GM21723 (cell line): ENCODE measurements around the gene TAX1BP1.

Source experiments
- ATAC-seq: cut with Tn5 transposase; IDR thresholded peaks from one replicate; pipeline ENCODE4 v1.9.1; 2021; ENCODE audit warnings: mild to moderate bottlenecking, moderate library complexity; ENCODE audit not compliant: unreplicated experiment

TAX1BP1 gene

DNA sequence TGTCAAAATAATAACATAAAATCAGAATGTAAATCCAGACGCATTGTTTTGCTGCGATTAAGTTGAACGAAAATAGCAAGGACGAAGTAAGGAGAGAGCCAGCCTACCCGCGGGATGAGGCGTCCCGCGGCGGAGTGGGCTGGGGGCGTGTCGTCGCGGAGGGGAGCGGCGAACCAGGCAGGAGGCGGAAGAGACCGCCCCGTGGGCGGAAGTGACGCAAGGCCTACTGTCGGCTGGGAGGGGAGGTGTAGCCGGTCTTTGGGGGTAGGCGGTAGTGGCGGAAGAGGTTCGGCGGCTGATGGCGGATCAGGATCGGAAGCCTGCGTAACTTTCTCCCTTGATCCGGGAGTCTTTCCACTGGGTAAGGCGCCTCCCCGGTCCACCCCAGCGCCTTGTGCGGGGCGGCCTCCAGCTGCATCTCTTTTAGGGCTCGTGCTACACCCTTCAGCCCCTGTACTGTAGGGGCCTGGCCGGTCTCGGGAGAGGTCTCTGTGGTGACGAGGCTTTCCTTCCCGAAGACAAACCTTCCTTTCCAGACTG lies at the start of gene TAX1BP1:
Gene TAX1BP1 (plus strand): TSS at position 254 of the 540 bp plus-strand sequence. CDS start 8,363 bp downstream, outside the sequence.
- peak; percentile 95 for ATAC-seq

DNA sequence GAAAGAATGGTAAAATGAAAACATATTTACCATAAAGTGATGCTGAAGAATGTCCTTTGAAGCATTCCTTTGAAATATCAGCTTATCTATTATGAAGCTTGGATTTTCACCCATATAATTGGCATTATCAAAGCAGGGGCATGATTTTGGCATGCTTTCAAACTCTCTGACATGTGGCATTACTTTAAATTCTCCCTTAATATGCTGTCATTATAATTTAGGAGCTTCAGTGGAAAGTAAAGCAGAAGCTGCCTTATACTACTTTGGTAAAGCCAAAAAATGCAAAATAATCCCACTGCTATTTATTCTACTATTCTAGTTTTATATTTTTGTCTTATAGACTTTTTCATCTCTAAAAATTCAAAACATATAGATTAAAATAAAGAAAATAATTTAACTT lies 49.3 kb upstream of the TAX1BP1 start:
- no peak for ATAC-seq

DNA sequence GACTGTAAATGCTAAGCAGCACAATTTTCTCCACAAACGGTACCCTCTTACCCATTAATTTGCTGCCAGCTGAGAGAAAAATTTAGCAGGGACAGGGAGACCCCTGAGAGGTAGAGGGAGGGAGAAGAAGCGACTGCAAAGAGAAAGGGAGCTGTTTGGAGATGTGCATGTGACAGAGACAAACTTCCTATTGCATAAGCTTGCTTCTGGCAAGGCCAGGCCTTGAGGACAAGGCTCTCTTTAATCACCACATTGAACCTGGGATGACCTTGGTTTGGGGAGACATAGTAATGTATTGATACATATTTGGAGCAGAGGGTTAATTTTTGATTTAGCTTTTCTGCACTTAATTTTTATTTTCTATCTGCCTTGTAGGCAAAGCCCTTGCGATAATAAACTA lies 46.2 kb upstream of the TAX1BP1 start:
- no peak for ATAC-seq

DNA sequence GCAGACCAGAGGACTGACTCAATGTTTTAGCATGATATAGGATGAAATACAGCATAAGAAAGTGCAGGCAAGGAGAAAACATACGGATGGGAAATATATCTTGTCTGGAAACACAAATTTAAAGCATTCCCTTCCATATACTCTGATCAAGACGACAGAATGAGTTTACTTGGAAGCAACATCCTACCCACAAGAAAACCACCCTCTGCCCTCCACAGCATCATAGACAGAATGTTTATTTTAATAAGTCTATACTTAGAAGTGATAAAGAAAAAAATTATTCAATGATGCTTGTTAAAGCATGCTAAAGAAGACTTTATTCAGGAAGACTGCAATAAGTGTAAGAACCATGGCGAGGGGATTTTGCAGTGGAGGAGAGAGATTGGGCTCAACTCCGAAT lies 44.9 kb upstream of the TAX1BP1 start:
- no peak for ATAC-seq

DNA sequence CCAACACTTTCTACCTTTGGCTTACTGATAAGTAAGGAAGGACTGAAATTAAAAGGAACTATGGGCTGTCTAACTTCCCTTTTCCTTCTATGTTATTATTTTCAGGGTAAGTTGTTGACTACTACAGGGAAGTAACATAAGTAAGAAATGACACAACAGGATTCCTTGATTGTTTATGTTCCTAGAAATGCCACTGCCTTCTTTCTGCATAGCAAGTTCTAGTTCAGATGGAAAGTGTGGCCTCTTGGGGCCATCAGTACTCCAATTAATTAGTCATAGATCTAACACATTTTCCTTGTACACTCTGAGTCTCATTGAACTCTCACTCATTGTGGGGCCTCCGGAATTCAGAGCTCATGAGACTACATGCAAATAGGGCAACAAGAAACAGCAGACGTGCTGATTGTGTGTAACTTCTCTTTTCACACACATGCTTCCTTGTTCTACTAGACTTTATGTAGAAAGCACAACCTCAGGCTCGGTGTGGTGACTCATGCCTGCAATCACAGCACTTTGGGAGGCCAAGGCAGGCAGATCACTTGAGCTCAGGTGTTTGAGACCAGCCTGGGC lies 42.0 kb upstream of the TAX1BP1 start:
- peak; percentile 90 for ATAC-seq

DNA sequence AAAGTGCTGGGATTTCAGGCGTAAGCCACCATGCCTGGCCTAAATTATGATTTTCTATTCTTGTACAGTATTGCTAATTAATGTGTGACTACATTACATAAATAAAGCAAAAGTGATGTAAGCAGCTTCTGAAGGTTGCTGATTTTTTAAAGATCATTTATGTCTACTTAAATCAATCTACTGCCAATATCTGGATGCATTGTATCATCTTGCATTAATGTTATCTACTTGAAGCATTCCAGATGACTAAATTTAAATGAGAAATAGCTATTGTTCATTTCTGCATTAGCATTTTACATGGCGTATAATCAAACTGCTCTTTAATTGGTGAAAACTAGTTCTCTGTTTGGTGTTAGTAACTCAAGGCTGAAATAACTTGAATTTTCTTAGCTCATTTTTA lies 40.2 kb upstream of the TAX1BP1 start:
- no peak for ATAC-seq

DNA sequence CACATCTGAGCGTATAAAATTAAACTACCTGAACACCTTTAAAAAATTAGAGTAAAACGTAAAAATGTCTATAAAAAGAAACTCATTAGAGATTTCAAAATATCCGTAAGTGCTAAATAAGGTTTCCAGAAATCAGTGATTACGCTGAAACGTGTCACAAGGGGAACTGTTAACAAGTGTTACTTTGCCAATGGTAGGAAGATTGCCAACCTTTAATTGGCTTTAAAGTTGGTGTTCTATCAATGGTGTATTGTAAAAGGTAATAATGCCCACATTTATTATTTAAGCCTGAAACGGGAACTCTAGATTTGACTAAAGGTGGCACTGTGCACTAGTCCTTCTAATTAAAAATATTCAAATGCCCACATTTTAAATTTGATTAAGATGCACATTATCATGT lies 39.5 kb upstream of the TAX1BP1 start:
- ATAC-seq: no peak

DNA sequence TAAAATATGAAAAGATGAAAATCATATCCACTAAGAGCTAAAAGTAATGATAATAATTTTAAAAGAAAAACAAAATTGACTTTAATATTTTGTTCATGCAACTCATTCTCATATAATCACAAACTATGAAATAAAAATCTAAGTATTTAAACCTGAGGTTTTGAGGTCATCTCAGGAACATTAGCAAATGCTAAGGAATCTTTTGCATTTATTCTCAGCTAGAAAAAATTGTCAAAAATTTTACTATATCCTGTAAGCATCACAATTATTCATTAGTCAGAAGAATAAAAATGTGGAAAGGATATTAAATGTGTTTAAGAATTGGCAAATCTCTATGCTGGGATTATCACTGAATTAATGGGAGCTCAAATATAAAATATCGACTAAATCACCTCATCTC lies 36.8 kb upstream of the TAX1BP1 start:
- ATAC-seq: no peak

DNA sequence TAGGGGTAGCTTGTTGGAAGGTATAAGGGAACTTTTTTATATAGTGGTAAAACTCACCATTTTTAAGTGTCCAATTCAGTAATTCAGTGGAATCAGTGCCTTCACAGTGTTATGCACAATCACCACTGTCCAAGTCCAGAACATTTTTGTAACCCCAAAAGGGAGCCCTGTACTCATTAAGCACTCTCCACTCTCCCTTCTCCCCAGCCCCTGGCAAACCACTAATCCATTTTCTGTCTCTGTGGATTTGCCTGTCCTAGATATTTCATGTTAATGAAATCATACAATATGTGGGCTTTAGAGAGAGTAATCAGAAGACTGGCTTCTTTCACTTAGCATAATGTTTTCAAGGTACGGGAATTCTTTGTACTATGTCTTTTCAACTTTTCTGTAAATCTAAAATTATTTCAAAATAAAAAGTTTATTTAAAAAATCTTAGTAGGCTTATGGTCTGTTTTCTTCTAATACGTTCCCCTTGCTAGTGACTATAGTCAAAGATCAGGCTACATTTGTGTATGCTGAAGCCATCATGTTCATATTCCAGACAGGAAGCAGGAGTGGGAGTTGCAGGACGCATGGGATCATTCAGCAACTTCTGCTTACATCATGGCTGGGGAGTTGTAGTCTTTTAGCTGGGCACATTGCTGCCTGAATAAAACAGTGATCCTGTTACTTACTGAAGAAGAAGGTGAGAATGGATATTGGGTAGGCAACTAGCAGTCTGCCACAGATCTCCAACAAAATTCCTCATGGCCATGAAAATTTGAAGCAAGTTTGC lies 35.4 kb upstream of the TAX1BP1 start:
- no peak for ATAC-seq

DNA sequence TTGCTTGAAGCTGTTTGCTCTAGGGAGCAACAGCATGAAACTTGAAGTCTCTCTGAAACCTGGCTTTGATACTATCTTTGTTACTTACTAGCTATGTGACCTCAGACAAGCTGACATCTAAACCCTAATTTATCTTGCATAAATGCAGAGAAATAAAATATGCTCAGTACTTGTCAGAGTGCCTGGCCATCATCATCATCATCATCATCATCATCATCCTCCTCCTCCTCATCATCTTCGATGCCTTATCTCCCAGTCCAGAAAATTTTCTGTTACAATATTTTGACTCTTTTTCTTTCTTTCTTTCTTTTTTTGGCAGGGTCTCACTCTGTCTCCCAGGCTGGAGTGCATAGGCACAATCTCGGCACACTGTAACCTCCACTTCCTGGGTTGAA lies 34.8 kb upstream of the TAX1BP1 start:
- no peak for ATAC-seq

DNA sequence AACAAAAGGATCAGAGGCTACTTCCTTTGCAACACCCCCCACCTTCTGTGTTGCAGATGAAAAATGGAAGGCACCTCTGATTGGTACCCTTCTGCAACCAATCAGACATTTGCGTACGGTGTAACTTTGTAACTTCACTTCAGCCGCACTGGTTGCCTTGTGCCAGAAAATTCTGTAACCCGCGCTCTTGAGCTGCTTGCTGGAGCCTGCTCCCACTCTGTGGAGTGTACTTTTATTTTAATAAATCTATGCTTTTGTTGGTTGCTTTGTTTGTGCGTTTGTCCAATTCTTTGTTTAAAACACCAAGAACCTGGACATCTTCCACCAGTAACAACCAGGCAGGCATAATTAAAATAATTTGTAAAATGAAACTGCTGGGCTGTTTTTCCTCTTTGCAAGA lies 31.5 kb upstream of the TAX1BP1 start:
- ATAC-seq: no peak

DNA sequence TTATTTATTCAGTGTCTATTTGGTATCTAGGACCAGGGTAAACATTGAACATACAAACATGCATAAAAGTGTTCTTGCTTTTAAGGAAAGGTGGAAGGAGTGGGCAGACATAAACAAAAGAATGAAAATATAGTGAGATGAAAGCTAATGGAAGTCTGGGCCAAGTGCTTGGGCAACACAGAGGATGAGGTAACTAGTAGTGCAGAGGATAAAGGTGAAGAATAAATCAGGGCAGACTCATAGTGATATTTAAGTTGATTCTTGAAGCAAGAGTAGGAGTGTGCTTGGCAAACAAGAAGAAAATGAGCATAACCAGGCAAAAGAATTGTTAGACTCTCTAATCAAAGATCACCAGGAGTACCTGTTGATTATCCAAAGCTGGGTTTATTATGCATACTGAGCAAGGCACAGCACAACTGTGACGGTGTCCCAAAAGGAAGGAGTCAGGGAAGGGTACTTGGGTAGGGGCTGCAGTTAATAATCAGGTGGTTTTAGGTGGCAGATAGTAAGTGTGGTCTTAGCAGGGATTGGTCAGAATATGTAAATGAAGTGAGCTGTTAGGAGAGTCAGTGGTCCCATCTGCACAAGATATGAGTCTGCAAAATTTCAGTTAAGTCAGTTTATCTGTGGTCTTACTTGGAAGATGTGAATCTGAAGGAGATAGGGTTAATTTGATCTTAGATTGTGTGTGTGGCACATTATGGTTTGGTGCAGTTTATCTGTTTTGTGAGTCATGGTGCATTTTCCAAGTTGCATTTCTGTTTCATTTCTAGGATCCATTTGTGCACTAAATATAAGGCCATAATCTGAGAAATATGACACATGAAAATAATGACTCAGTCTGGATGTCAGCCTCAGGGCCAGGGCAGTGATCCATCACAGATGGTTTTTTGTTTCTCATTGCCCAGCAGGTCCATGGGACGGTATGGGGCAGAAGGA lies 30.6 kb upstream of the TAX1BP1 start:
- ATAC-seq: no peak

DNA sequence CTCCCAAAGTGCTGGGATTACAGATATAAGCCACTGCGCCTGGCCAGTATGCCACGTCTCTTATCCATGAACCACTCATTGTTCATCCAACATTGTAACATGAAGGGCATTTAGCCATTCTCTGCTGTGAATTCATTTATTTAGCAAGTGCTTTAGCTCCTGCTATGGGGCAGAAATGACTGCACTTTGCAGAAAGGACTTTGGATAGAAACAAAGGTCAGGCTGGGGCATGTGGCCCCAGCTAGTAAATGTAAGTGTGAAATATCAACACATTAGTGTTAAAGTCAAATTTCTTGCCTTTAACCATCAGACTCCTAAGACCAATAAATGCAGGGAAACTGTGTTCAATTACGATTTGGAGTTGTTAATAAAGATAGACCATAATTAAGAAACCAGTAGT lies 27.7 kb upstream of the TAX1BP1 start:
- ATAC-seq: no peak

DNA sequence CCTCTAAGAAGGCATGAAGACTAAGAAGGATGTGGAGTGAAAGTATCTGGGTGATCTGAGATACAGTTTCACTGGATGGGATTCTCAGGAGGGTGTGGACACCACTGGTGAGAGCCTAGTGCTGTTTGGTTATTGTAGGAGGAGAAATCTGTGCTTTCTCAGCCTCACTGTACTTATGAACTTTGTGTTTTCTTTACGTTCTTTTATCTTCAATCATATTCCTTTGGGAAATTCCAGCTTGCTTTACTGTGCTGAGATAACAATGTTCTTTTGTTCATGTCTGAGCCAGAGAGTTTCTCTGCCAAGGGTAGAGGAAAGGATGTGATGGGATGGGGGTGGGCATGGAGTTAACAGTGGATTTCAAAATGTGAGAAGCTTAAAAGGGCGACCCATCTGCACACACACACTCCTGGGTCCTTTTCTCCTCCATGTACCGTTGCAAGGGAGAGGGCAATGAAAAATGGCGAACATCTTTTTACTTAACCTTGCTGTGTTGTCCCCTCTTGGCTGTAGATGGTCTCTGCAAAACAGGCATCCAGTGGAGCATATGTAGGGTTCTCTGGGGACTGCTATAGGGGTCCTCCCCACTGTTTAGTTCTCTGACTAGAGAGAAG lies 25.0 kb upstream of the TAX1BP1 start:
- ATAC-seq: no peak

DNA sequence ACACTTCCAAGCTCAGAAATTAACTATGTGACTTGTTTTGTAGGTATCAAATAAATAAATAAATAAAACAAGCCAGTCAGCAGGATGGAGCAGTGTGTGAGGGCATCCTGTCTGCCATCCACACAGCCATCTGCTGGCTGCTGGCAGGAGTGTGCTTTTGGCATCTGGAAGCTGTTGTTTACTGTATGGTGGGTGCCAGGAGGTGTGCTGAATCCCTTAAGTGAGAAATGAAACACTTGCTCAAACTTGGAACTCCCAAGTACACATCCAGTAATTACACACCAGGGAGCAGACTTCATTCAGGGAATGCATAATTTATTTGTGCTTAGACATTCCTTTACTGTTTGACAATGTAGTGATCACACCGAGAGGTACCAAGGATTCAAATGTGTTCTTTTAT lies 16.9 kb upstream of the TAX1BP1 start:
- ATAC-seq: no peak

DNA sequence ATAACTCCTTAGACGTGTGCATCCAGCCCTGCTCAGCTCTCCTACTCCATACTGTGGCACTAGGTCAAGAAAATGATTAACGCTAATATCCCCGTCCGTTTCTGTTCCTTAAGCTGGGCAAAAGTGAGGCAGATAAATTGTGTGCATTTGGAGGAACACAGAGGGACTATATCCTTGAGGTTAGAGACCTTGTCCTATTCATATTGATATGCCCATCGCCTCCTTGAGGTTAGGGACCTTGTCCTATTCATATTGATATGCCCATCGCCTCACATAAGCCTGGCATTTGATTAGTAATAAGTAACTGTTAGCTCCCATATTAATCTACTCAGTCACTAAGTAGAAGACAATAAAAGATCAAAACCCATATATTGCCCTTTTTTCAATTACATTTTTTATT lies 12.9 kb upstream of the TAX1BP1 start:
- no peak for ATAC-seq

DNA sequence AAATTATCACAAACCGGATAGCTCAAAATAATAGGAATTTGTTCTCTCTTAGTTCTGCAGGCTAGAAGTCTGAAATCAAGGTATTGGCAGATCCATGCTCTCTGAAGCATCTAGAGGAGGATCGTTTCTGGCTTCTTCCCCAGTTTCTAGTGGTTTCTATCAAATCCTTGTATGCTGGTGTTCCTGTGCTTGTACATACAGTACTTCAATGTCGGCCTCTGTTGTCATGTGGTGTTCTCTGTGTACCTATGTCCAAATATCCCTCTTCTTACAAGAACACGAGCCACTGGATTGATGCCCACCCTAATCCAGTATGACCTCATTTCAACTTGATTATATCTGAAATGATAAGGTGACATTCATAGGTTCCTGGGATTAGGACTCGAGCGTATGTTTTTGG lies 9.8 kb upstream of the TAX1BP1 start:
- no peak for ATAC-seq

DNA sequence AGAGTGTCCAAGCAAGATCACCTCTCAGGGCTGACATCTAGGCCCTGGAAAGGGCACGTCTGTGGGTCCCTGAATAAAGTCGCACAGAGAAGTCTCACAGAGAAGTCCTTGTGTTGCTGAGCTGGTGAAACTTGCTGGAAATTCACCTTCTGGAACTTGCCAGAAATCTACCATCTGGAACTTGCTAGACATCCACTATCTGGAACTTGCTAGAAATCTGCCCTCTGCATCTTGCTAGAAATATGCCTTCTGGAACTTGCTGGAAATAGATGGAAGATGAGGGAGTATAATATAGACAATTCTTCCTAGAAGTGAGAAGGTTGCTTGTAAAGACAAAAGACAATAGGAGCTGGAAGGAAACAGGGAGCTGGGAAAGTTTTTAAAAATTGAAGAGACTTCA lies 5.4 kb upstream of the TAX1BP1 start:
- no peak for ATAC-seq

DNA sequence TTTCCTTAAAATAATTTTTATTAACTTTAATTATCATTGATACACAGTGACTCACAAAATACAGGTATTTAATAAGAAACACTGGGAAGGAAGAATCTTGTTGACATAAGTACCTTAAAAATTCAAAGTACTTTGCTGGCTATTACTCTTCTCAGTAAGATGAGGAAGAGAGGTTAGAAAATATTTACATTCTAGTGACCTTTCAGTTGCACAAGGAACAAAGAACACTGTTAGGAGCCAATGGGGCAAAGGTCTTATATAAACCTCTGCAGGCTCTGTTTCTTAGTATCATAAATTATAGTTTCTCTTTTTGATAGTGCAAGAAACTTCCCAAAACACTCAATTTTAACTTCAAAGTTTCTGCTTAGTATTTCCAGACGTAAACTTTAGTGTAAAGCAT lies 4.8 kb upstream of the TAX1BP1 start:
- no peak for ATAC-seq

DNA sequence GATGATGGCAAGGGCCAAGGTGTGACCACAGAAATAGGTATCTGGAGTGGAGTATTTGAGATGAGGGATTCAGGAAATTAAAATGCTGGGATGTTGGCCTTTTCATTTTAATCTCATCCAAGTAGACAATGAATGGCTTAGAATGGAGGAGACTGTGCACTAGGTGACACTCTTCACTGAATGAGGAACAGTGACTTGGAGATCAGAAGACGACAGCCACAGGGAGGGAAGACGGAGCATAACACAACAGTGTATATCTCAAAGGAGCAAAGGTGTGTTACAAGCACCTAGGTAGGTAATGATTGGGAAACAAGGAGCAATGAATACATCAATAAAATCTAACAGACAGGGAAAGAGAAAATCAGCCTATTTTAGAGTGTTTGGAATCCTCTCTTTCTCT lies 4.1 kb upstream of the TAX1BP1 start:
- no peak for ATAC-seq

DNA sequence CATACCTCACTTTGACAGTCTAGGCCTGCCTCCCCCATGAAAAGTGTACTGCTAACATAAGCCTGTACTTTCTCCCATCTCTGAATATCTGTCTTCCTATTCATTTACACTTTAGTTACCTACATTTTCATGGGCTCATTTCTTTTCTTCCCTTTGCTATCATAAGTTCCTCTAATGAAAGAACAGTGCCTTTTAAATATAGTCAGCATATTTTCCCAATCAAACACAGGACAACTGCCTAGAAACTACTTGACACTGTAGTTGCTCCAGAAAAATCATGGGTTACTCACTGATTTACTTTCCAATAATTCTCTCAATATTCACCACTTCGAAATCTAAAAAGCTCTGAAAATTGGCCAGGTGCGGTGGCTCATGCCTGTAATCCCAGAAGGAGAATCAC lies 2.8 kb upstream of the TAX1BP1 start:
- no peak for ATAC-seq
